Measurements from ENCODE around the gene SORCS2.

GRCh38 chr4:7616193-7616592 is 423.9 kb downstream of the SORCS2 start:
- TF ChIP-seq, protein P1, sequence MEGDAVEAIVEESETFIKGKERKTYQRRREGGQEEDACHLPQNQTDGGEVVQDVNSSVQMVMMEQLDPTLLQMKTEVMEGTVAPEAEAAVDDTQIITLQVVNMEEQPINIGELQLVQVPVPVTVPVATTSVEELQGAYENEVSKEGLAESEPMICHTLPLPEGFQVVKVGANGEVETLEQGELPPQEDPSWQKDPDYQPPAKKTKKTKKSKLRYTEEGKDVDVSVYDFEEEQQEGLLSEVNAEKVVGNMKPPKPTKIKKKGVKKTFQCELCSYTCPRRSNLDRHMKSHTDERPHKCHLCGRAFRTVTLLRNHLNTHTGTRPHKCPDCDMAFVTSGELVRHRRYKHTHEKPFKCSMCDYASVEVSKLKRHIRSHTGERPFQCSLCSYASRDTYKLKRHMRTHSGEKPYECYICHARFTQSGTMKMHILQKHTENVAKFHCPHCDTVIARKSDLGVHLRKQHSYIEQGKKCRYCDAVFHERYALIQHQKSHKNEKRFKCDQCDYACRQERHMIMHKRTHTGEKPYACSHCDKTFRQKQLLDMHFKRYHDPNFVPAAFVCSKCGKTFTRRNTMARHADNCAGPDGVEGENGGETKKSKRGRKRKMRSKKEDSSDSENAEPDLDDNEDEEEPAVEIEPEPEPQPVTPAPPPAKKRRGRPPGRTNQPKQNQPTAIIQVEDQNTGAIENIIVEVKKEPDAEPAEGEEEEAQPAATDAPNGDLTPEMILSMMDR (IDR thresholded peaks at IDR 0.05; ENCODE audit: low read depth, low read length), result no peak
- TF ChIP-seq POLR2A (IDR thresholded peaks at IDR 0.05; ENCODE audit: extremely low read depth, insufficient read length), result no peak
